ENCODE results near the gene APBB3.
"Not testable (repeated sequence)": the region's sequence is repeated elsewhere in the genome, so short reads cannot be mapped to it uniquely, and the experiment has no call there.

DNA sequence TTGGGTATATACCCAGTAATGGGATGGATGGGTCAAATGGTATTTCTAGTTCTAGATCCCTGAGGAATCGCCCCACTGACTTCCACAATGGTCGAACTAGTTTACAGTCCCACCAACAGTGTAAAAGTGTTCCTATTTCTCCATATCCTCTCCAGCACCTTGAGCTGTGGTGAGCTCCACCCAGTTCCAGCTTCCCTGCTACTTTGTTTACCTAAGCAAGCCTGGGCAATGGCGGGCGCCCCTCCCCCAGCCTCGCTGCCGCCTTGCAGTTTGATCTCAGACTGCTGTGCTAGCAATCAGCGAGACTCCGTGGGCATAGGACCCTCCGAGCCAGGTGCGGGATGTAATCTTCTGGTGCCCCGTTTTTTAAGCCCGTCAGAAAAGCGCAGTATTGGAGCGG, 28.7 kb upstream of the APBB3 start:
- TF ChIP-seq POLR2A (IDR thresholded peaks at IDR 0.05) = peak in 1 of 3 donors; percentile 3
- TF ChIP-seq, protein P1, sequence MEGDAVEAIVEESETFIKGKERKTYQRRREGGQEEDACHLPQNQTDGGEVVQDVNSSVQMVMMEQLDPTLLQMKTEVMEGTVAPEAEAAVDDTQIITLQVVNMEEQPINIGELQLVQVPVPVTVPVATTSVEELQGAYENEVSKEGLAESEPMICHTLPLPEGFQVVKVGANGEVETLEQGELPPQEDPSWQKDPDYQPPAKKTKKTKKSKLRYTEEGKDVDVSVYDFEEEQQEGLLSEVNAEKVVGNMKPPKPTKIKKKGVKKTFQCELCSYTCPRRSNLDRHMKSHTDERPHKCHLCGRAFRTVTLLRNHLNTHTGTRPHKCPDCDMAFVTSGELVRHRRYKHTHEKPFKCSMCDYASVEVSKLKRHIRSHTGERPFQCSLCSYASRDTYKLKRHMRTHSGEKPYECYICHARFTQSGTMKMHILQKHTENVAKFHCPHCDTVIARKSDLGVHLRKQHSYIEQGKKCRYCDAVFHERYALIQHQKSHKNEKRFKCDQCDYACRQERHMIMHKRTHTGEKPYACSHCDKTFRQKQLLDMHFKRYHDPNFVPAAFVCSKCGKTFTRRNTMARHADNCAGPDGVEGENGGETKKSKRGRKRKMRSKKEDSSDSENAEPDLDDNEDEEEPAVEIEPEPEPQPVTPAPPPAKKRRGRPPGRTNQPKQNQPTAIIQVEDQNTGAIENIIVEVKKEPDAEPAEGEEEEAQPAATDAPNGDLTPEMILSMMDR (IDR thresholded peaks at IDR 0.05) = not testable (repeated sequence)
